ENCODE measurements around the gene NDUFAF8.

NDUFAF8 gene

DNA sequence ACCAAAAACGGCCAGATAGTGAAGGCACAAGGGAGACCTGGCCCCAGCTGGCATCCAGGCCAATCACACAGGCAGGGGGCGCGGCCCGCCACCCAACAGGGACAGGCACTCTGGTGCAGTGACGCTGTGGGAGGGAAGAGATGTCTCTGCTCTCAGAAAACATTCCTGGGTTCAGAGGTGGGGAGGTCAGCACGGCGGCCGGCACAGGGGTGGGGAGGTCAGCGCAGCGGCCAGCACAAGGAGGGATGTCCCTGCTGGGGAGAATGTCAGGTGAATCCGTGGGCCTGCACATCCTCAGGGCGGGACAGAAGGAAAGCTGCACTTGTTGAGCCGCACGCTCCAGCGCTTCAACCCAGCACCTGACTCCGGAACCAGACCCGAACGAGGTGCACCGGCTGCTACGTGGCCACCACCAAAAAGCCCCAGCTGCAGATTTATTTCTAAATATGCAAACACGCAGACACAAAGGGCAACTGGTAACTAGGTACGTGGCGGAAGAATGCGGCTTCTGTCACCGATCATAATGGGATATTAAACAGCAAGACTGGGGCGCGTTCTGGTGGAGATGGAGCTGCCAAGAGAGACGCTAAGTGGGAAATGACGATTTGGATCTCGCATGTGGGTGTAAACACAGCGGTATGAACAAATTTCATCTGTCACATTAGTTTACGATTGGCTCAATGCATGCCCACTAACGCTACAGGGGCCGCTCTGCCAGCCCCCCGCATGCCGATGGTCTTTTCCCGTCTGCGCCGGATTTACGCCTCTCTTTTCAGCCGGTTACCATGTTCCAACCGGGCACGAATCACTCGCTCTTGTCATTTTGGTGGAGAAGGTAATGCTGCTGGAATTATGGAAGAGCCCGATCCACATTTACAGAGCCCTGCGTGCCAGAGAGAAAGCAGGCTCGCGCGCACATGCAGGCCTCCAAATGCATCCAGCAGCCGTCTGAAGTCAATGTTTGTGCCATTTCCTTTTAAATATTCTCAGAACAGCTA lies 40.5 kb downstream of the NDUFAF8 start:
- Histone ChIP-seq H3K9ac (ENCODE audit: low read length) (no peak overlapping the region), H3K4me3 (ENCODE audit: low read depth, low read length) (no peak overlapping the region), H3K27me3 (ENCODE audit: control insufficient read depth, insufficient read depth, low read length) (no peaks in the 10 kb centered on the region), H3K36me3 (ENCODE audit: control insufficient read depth, insufficient read depth, low read length) (peaks cover 53% of the 10 kb centered on the region), H3K9me3 (ENCODE audit: control insufficient read depth, insufficient read depth, low read depth, low read length) (no peaks in the 10 kb centered on the region), H3K27ac (ENCODE audit: low read depth, low read length) (no peak overlapping the region), H3K4me1 (ENCODE audit: control insufficient read depth, insufficient read depth, low read length) (no peaks in the 10 kb centered on the region)

DNA sequence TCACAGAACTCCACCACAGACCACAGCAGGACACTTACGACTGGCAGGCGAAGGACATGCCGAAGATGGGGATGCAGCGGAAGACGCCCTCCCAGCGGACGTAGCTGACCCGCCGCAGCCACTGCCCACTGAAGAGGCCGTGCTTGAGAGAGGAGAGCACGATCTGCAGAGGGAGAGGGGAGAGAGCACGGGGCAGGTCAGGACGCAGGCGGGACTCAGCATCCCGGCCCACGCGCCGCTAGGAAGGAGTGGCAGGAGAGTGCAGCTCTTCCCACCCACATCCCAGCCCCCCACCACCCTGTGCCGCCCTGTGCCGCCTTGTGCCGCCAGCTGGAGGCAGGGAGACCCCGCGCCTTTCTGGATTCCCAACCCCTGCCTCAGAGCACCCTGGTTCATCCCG lies 41.5 kb downstream of the NDUFAF8 start:
- Histone ChIP-seq H3K9me3 (ENCODE audit: control insufficient read depth, insufficient read depth, low read depth, low read length) (no peaks in the 10 kb centered on the region), H3K4me3 (ENCODE audit: low read depth, low read length) (no peak overlapping the region), H3K4me1 (ENCODE audit: control insufficient read depth, insufficient read depth, low read length) (peaks cover 4% of the 10 kb centered on the region; the same call in 1 of the 2 replicates), H3K36me3 (ENCODE audit: control insufficient read depth, insufficient read depth, low read length) (peaks cover 46% of the 10 kb centered on the region), H3K27ac (ENCODE audit: low read depth, low read length) (no peak overlapping the region), H3K27me3 (ENCODE audit: control insufficient read depth, insufficient read depth, low read length) (no peaks in the 10 kb centered on the region), H3K9ac (ENCODE audit: low read length) (no peak overlapping the region)

DNA sequence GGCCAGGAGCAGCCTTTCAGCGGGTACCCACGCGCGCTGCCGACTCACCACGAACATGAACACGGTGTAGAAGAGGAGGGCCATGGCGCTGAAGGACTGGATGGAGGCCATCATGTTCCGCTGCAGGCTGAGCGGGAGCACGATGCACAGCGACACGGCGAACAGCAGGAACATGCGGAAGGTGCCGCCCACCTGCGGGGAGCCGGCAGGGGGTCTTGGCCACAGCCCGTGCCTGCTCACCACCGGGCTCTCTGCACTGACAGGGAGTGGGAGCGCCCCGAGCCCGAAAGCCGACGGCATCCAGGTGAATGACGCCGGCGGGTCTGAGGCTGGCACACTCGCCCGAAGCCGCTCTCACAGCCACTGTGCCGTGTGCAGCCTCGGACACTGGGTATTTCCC lies 43.0 kb downstream of the NDUFAF8 start:
- Histone ChIP-seq H3K9me3 (ENCODE audit: control insufficient read depth, insufficient read depth, low read depth, low read length) (no peaks in the 10 kb centered on the region), H3K9ac (ENCODE audit: low read length) (no peak overlapping the region), H3K27me3 (ENCODE audit: control insufficient read depth, insufficient read depth, low read length) (no peaks in the 10 kb centered on the region), H3K36me3 (ENCODE audit: control insufficient read depth, insufficient read depth, low read length) (peaks cover 32% of the 10 kb centered on the region), H3K27ac (ENCODE audit: low read depth, low read length) (no peak overlapping the region), H3K4me1 (ENCODE audit: control insufficient read depth, insufficient read depth, low read length) (peaks cover 7% of the 10 kb centered on the region; the same call in 1 of the 2 replicates), H3K4me3 (ENCODE audit: low read depth, low read length) (no peak overlapping the region)

DNA sequence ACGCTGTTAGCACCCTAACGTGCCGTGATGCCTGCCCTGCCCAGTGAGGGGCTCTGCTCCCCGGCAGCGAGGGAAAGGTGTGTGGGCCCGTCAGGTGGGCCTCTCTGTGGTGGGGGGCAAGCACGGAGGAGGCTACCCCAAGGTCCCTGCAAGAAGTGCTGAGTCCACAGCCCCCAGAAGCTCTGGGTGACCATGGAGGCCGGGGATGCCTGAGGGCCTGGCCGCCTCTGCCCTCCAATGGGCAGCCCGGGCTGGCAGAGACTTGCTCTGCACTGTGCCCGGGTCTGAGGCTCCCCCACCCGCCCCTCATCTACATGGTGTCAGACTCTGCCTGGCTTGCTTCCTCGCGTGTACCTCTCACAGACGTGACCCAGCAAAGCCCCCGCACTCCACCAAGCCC lies 43.8 kb downstream of the NDUFAF8 start:
- peaks cover 36% of the 10 kb centered on the region for H3K36me3 ChIP-seq (ENCODE audit: control insufficient read depth, insufficient read depth, low read length)
- H3K9ac ChIP-seq (ENCODE audit: low read length): no peak overlapping the region
- H3K4me1 ChIP-seq (ENCODE audit: control insufficient read depth, insufficient read depth, low read length): peaks cover 7% of the 10 kb centered on the region; the same call in 1 of the 2 replicates

DNA sequence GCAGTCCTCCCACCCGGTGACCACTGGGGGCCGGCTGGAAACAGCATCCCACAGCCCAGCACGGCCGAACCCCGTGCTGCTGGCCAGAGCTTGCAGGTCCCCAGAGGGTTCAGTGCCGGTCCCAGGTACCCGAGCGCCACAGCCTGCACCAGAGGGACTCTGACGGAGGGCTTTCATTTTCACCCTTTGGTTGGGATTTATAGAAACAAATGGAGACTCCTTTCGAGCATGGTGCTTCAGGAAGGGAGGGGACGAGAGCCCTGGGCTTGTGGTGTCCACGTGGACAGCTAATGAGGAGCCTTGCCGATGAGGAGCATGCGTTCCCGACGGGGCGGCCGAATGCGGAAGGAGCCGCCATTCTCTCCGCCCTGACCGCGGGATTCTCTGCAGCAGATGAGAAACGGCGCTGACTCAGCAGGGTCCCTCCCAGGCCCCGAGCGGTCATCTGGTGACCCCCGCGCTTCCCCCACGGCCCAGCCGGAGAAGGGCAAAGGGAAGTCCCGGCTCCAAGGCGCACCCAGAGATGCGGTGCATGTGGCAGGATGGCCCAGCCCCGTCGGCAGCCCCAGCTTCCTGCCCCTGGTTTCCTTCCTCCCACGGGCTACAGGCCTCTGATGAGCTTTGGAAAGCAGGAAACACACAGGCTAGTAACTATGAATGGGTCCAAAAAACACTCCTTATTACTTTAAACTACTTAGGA lies 46.2 kb downstream of the NDUFAF8 start:
- Histone ChIP-seq H3K27me3 (ENCODE audit: control insufficient read depth, insufficient read depth, low read length) (no peaks in the 10 kb centered on the region), H3K9ac (ENCODE audit: low read length) (no peak overlapping the region), H3K36me3 (ENCODE audit: control insufficient read depth, insufficient read depth, low read length) (peaks cover 28% of the 10 kb centered on the region), H3K27ac (ENCODE audit: low read depth, low read length) (peak overlapping the region; percentile 52; the same call in 1 of the 2 replicates), H3K4me3 (ENCODE audit: low read depth, low read length) (no peak overlapping the region), H3K9me3 (ENCODE audit: control insufficient read depth, insufficient read depth, low read depth, low read length) (no peaks in the 10 kb centered on the region), H3K4me1 (ENCODE audit: control insufficient read depth, insufficient read depth, low read length) (peaks cover 7% of the 10 kb centered on the region; the same call in 1 of the 2 replicates)

More for the DNA sequence above, 43.8 kb downstream of the NDUFAF8 start:
- Histone ChIP-seq H3K27ac (ENCODE audit: low read depth, low read length) (no peak overlapping the region), H3K4me3 (ENCODE audit: low read depth, low read length) (no peak overlapping the region), H3K27me3 (ENCODE audit: control insufficient read depth, insufficient read depth, low read length) (no peaks in the 10 kb centered on the region), H3K9me3 (ENCODE audit: control insufficient read depth, insufficient read depth, low read depth, low read length) (no peaks in the 10 kb centered on the region)

DNA sequence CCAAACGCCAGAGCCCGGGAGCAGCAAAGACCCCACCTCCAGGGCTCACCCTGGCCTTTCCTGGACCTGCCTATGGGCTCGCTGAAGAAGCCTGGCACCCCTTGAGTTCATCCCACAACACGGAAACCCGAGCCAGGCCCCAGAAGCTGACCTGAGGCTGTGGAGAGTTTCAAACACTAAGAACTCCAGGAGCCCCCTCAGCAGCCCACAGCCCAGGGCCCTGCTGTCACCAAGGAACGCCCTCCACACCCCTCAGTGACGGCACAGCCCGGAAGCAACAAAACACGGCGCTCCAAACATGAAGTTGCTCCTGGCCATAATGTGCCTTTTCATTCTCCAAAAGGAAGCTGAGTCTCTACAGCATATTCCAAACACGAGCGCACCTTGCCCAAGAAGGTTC lies 46.8 kb downstream of the NDUFAF8 start:
- H3K4me1 ChIP-seq (ENCODE audit: control insufficient read depth, insufficient read depth, low read length): peaks cover 7% of the 10 kb centered on the region; the same call in 1 of the 2 replicates
- no peak overlapping the region for H3K9ac ChIP-seq (ENCODE audit: low read length)
- no peak overlapping the region for H3K4me3 ChIP-seq (ENCODE audit: low read depth, low read length)
- peak overlapping the region; percentile 52; the same call in 1 of the 2 replicates for H3K27ac ChIP-seq (ENCODE audit: low read depth, low read length)
- H3K36me3 ChIP-seq (ENCODE audit: control insufficient read depth, insufficient read depth, low read length): peaks cover 26% of the 10 kb centered on the region
- no peaks in the 10 kb centered on the region for H3K27me3 ChIP-seq (ENCODE audit: control insufficient read depth, insufficient read depth, low read length)
- no peaks in the 10 kb centered on the region for H3K9me3 ChIP-seq (ENCODE audit: control insufficient read depth, insufficient read depth, low read depth, low read length)

DNA sequence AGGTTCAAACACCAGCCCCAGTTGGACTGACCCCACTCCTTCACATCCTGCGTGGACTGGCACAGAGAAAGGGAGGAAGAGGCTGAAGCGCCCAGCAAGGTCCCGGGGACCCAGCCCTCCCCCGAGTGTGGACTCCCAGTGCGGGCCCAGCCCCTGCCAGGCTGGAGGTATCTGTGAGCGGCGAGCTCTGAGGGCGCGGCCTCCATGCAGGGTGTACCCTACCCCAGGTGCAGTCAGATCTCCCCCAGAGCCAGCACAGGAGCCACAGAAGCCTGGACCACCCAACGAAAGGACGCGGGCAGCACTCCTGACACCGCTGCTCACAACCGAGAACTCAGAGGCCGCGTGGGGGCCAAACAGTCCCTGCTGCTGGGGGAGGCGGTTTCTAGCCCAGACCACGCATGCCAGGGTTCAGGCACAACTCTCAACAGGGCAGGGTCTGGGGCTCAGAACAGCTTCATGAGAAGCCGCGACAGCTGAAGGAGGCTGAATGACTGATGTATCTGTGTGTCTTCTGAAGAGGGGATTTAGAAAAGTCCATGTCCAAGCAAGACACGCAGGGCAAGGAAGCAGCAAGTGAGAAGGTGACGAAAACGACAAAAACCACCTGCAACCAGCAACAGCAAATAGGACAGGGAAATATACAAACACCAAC lies 47.5 kb downstream of the NDUFAF8 start:
- peaks cover 23% of the 10 kb centered on the region for H3K36me3 ChIP-seq (ENCODE audit: control insufficient read depth, insufficient read depth, low read length)
- H3K27ac ChIP-seq (ENCODE audit: low read depth, low read length): no peak overlapping the region
- no peaks in the 10 kb centered on the region for H3K9me3 ChIP-seq (ENCODE audit: control insufficient read depth, insufficient read depth, low read depth, low read length)
- peaks cover 7% of the 10 kb centered on the region; the same call in 1 of the 2 replicates for H3K4me1 ChIP-seq (ENCODE audit: control insufficient read depth, insufficient read depth, low read length)
- H3K4me3 ChIP-seq (ENCODE audit: low read depth, low read length): no peak overlapping the region
- no peaks in the 10 kb centered on the region for H3K27me3 ChIP-seq (ENCODE audit: control insufficient read depth, insufficient read depth, low read length)
- H3K9ac ChIP-seq (ENCODE audit: low read length): no peak overlapping the region

DNA sequence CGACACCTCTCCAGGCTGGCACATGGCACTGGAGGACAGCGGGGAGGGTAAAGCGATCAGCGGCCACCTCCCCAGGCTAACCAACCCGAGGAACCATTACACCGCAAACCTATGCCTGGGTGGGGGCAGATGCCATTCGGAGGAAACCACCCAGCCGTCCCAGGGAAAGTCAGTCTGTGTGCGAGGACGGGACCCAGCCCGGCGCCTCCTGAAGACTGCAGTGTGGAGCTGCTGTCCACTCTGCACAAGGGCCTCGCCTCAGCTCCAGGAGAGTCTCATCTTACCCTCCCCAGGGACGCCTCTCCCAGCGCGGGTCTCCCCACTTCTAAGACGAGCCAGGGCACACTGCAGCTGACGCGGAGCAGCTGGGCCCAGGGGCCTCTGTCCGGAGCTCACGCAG lies 48.0 kb downstream of the NDUFAF8 start:
- Histone ChIP-seq H3K36me3 (ENCODE audit: control insufficient read depth, insufficient read depth, low read length) (peaks cover 18% of the 10 kb centered on the region), H3K4me1 (ENCODE audit: control insufficient read depth, insufficient read depth, low read length) (peaks cover 7% of the 10 kb centered on the region; the same call in 1 of the 2 replicates), H3K9me3 (ENCODE audit: control insufficient read depth, insufficient read depth, low read depth, low read length) (no peaks in the 10 kb centered on the region), H3K27me3 (ENCODE audit: control insufficient read depth, insufficient read depth, low read length) (no peaks in the 10 kb centered on the region), H3K4me3 (ENCODE audit: low read depth, low read length) (no peak overlapping the region), H3K27ac (ENCODE audit: low read depth, low read length) (no peak overlapping the region), H3K9ac (ENCODE audit: low read length) (no peak overlapping the region)

DNA sequence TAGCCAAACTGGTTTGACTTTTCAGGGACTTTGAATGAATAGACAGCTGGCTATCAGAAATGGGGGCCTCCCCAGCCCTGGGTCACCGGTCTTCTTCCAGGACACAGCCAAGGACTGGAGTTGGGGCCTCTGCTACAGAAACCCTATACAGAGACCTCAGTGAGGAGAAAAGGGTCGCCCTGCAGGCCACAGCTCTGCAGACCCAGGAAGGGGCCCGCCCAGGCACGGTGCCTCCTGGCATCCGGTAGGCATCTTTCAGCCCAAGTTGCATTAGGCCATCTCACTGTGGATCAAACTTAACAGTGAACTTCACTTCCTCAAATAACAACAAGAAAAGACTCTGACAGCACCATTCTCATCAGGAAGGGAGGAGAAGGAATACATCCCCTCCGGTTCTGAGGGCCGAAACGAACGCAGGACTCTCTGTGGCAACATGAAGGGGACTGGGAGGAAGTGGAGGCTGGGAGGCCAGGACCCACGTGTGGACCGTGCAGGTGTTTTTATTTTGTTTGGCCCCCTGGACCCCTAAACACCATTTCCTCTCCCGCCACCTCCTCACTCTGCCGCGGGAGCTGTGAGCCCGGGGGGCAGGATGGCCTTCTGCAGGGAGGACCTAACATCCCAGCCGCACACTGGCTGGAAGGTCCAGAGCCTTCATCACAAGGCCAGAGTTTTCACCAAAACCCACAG lies 48.8 kb downstream of the NDUFAF8 start:
- no peak overlapping the region for H3K27ac ChIP-seq (ENCODE audit: low read depth, low read length)
- no peaks in the 10 kb centered on the region for H3K9me3 ChIP-seq (ENCODE audit: control insufficient read depth, insufficient read depth, low read depth, low read length)
- H3K9ac ChIP-seq (ENCODE audit: low read length): no peak overlapping the region
- peaks cover 7% of the 10 kb centered on the region; the same call in 1 of the 2 replicates for H3K4me1 ChIP-seq (ENCODE audit: control insufficient read depth, insufficient read depth, low read length)
- H3K4me3 ChIP-seq (ENCODE audit: low read depth, low read length): no peak overlapping the region
- H3K36me3 ChIP-seq (ENCODE audit: control insufficient read depth, insufficient read depth, low read length): peaks cover 18% of the 10 kb centered on the region
- H3K27me3 ChIP-seq (ENCODE audit: control insufficient read depth, insufficient read depth, low read length): no peaks in the 10 kb centered on the region

DNA sequence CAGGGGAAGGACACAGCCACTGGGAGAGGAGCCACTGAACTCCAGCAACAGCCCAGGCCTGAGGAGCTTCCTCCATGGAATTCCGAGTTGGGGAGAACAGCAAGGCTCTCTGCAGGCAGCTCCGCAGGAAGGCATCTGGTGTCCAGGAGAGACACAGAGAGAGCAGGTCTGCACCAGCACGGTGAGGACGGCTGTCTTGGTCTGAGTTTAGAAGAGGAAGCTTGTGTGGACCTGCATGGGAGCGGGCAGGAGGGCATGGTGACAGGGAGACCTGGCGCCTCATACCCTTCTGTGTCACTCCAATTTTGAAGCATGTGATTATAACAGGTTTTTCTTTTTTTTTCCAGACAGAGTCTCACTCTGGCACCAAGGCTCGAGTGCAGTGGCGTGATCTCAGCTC lies 49.6 kb downstream of the NDUFAF8 start:
- no peak overlapping the region for H3K4me3 ChIP-seq (ENCODE audit: low read depth, low read length)
- H3K36me3 ChIP-seq (ENCODE audit: control insufficient read depth, insufficient read depth, low read length): peaks cover 18% of the 10 kb centered on the region
- H3K4me1 ChIP-seq (ENCODE audit: control insufficient read depth, insufficient read depth, low read length): peaks cover 7% of the 10 kb centered on the region; the same call in 1 of the 2 replicates
- H3K27ac ChIP-seq (ENCODE audit: low read depth, low read length): no peak overlapping the region
- H3K9me3 ChIP-seq (ENCODE audit: control insufficient read depth, insufficient read depth, low read depth, low read length): no peaks in the 10 kb centered on the region
- H3K27me3 ChIP-seq (ENCODE audit: control insufficient read depth, insufficient read depth, low read length): no peaks in the 10 kb centered on the region
- no peak overlapping the region for H3K9ac ChIP-seq (ENCODE audit: low read length)
